Sigmoid colon (tissue), 4 donors: ENCODE data around the gene GRAP.

Source experiments
- EP300 ChIP-seq, 4 donors: sonication (generic); formaldehyde crosslinking; IDR thresholded peaks; one replicate each; pipeline ENCODE4 v1.6.1; 2017; ENCODE audit warnings: antibody characterized with exemption in 4 of 4
- POLR2AphosphoS5 ChIP-seq, 4 donors: sonication (generic); formaldehyde crosslinking; IDR thresholded peaks; one replicate each; pipeline ENCODE4 v1.6.1; 2017; ENCODE audit warnings: antibody characterized with exemption in 4 of 4
- TF ChIP-seq, protein P1 (sequence below), 4 experiments: fragments of 450-650 bp in 3 of 4; fragments of 200-600 bp in 1 of 4; IDR thresholded peaks; one replicate each; pipeline ENCODE4 v1.5.1; 2016 to 2019; ENCODE audit warnings: antibody characterized with exemption in 4 of 4, mild to moderate bottlenecking in 3 of 4, moderate library complexity in 2 of 4

DNA sequence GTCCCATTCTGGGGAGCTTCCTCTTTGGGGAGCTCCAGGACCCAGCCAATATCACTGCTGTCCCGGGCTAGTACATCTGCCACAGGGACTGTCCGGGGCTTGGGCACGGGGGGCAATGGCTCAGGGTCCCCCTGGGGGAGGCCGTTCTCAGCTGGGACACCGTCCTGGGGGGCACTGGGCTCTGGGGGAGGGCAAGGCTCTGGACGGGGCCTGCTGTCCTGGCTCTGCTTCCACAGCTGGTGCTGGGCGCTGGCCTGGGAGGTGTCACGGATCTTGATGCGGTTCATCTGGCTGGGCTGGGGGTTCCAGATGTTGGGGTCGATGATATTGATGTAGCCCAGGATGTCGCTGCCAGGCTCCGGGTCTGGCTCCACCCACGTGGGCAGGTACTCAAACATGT lies 68.7 kb downstream of the GRAP start:
- TF ChIP-seq, protein P1, sequence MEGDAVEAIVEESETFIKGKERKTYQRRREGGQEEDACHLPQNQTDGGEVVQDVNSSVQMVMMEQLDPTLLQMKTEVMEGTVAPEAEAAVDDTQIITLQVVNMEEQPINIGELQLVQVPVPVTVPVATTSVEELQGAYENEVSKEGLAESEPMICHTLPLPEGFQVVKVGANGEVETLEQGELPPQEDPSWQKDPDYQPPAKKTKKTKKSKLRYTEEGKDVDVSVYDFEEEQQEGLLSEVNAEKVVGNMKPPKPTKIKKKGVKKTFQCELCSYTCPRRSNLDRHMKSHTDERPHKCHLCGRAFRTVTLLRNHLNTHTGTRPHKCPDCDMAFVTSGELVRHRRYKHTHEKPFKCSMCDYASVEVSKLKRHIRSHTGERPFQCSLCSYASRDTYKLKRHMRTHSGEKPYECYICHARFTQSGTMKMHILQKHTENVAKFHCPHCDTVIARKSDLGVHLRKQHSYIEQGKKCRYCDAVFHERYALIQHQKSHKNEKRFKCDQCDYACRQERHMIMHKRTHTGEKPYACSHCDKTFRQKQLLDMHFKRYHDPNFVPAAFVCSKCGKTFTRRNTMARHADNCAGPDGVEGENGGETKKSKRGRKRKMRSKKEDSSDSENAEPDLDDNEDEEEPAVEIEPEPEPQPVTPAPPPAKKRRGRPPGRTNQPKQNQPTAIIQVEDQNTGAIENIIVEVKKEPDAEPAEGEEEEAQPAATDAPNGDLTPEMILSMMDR (IDR thresholded peaks at IDR 0.05) = no peak
- TF ChIP-seq POLR2AphosphoS5 (IDR thresholded peaks at IDR 0.05) (no peak), EP300 (IDR thresholded peaks at IDR 0.05) (no peak)
